Liver (tissue), 9 donors: ENCODE results near the gene BIRC5. TPM values are rescaled to one million over a fixed set of nuclear protein-coding genes. Genes with fewer than 3 reads are reported as not detected.

ENCODE experiments used
- DNase-seq: peaks from one replicate; pipeline ENCODE4 v3.0.0-alpha.2; 2017; ENCODE audit warnings: low spot score
- H3K27ac ChIP-seq, 2 donors: one replicate each; pipeline ENCODE4 v1.7.0; 2013; ENCODE audit warnings: inconsistent platforms in 2 of 2, low read length in 2 of 2, control low read depth in 1 of 2, low read depth in 1 of 2, mild to moderate bottlenecking in 1 of 2
- H3K27me3 ChIP-seq, 4 donors: one replicate each; pipeline versions ENCODE4 v1.6.1 to v1.7.0; 2013; ENCODE audit warnings: low read length in 3 of 4, inconsistent platforms in 1 of 4, mild to moderate bottlenecking in 1 of 4, moderate library complexity in 1 of 4; ENCODE audit not compliant: control insufficient read depth in 4 of 4, insufficient read depth in 4 of 4
- H3K36me3 ChIP-seq, 4 donors: one replicate each; pipeline versions ENCODE4 v1.6.1 to v1.7.0; 2013; ENCODE audit warnings: low read length in 3 of 4, mild to moderate bottlenecking in 3 of 4, low read depth in 1 of 4, moderate library complexity in 1 of 4; ENCODE audit not compliant: control insufficient read depth in 4 of 4, insufficient read depth in 3 of 4
- H3K4me1 ChIP-seq, 4 donors: one replicate each; pipeline versions ENCODE4 v1.6.1 to v1.7.0; 2013; ENCODE audit warnings: low read length in 3 of 4, mild to moderate bottlenecking in 3 of 4, moderate library complexity in 1 of 4; ENCODE audit not compliant: control insufficient read depth in 4 of 4, insufficient read depth in 4 of 4
- H3K4me3 ChIP-seq, 3 donors: one replicate each; pipeline versions ENCODE4 v1.6.1 to v1.7.0; 2013; ENCODE audit warnings: low read length in 3 of 3, control low read depth in 1 of 3, low read depth in 1 of 3, mild to moderate bottlenecking in 1 of 3
- H3K9ac ChIP-seq, 2 donors: one replicate each; pipeline ENCODE4 v1.7.0; 2013; ENCODE audit warnings: low read length in 2 of 2, mild to moderate bottlenecking in 2 of 2, moderate library complexity in 2 of 2, control low read depth in 1 of 2, low read depth in 1 of 2
- H3K9me3 ChIP-seq, 4 donors: one replicate each; pipeline versions ENCODE4 v1.6.1 to v1.7.0; 2013; ENCODE audit warnings: low read length in 3 of 4; ENCODE audit not compliant: control insufficient read depth in 4 of 4
- EGR1 ChIP-seq, 2 donors: IDR thresholded peaks; 2 replicates each; pipeline ENCODE4 v1.6.1; 2016 to 2018; ENCODE audit warnings: antibody characterized with exemption in 2 of 2, low read depth in 2 of 2
- FOXA1 ChIP-seq: IDR thresholded peaks from 2 replicates; pipeline ENCODE4 v1.6.1; 2016; ENCODE audit warnings: antibody characterized with exemption
- FOXA2 ChIP-seq: IDR thresholded peaks from 2 replicates; pipeline ENCODE4 v1.6.1; 2016; ENCODE audit warnings: antibody characterized with exemption
- GABPA ChIP-seq, 2 donors: IDR thresholded peaks in 1 of 2; conservative IDR thresholded peaks in 1 of 2; 2 replicates each; pipeline ENCODE4 v1.6.1; 2016; ENCODE audit warnings: antibody characterized with exemption in 2 of 2, mild to moderate bottlenecking in 1 of 2, moderate library complexity in 1 of 2
- HNF4A ChIP-seq, 2 donors: conservative IDR thresholded peaks; 2 replicates each; pipeline ENCODE4 v1.6.1; 2016; ENCODE audit warnings: antibody characterized with exemption in 2 of 2, mild to moderate bottlenecking in 2 of 2
- HNF4G ChIP-seq: IDR thresholded peaks from 2 replicates; pipeline ENCODE4 v1.6.1; 2016; ENCODE audit warnings: antibody characterized with exemption
- JUND ChIP-seq, 2 donors: IDR thresholded peaks; 2 replicates each; pipeline ENCODE4 v1.6.1; 2016; ENCODE audit warnings: antibody characterized with exemption in 2 of 2
- NR2F2 ChIP-seq: IDR thresholded peaks from 2 replicates; pipeline ENCODE4 v1.6.1; 2016; ENCODE audit warnings: antibody characterized with exemption
- RAD21 ChIP-seq, 2 donors: IDR thresholded peaks; 2 replicates each; pipeline ENCODE4 v1.6.1; 2016; ENCODE audit warnings: antibody characterized with exemption in 2 of 2, mild to moderate bottlenecking in 2 of 2
- RXRA ChIP-seq, 2 donors: IDR thresholded peaks; 2 replicates each; pipeline ENCODE4 v1.6.1; 2017 to 2018; ENCODE audit warnings: antibody characterized with exemption in 2 of 2, mild to moderate bottlenecking in 1 of 2
- SP1 ChIP-seq: IDR thresholded peaks from 2 replicates; pipeline ENCODE4 v1.6.1; 2018; ENCODE audit warnings: antibody characterized with exemption, mild to moderate bottlenecking
- TAF1 ChIP-seq: conservative IDR thresholded peaks from 2 replicates; pipeline ENCODE4 v1.6.1; 2016; ENCODE audit warnings: antibody characterized with exemption, mild to moderate bottlenecking
- YY1 ChIP-seq: IDR thresholded peaks from 2 replicates; pipeline ENCODE4 v1.6.1; 2016; ENCODE audit warnings: antibody characterized with exemption, mild to moderate bottlenecking
- WGBS: extraction: QIAGEN DNeasy Blood & Tissue Kit; methylation state at CpG from one replicate; pipeline ENCODE4 v1.1.7; 2013; 5-methylcytosine and 5-hydroxymethylcytosine counted together
- polyA plus RNA-seq, 2 donors: library from polyadenylated mRNA; stranded (reverse) in 1 of 2; unstranded in 1 of 2; fragments of 200-250 nt in 1 of 2; fragments of >200 nt in 1 of 2; fragmentation: Nextera tagmentation in 1 of 2; extraction: Ambion mirVana in 1 of 2; gene quantifications; one replicate each; pipeline versions ENCODE4 v1.2.1 to v1.2.3, GENCODE V29; 2013 to 2015
- total RNA-seq, 2 donors: library from RNA; depleted of rRNA; stranded (reverse); fragments of >200 nt; gene quantifications; one replicate each; pipeline ENCODE4 v1.2.3, GENCODE V29; 2014
- TF ChIP-seq, protein P1 (sequence below): IDR thresholded peaks from 2 replicates; pipeline ENCODE4 v1.6.1; 2016; ENCODE audit warnings: antibody characterized with exemption
- TF ChIP-seq, protein P2 (sequence below): IDR thresholded peaks from 2 replicates; pipeline ENCODE4 v1.6.1; 2016; ENCODE audit warnings: antibody characterized with exemption
- TF ChIP-seq, protein P3 (sequence below): fragments of 150-350 bp; IDR thresholded peaks from 2 replicates; pipeline ENCODE4 v1.5.1; 2017; ENCODE audit warnings: improper control_type of control experiment, low read depth, low read length; ENCODE audit not compliant: missing input control
- TF ChIP-seq, protein P4 (sequence below): IDR thresholded peaks from 2 replicates; pipeline ENCODE4 v1.6.1; 2016; ENCODE audit warnings: antibody characterized with exemption
- TF ChIP-seq, protein P5 (sequence below): IDR thresholded peaks from 2 replicates; pipeline ENCODE4 v1.6.1; 2016; ENCODE audit warnings: antibody characterized with exemption, mild to moderate bottlenecking
- donor health status: healthy.
- donor health status: healthy.
- donor health status: healthy.
- donor health status: healthy.
- donor health status: healthy.

The BIRC5 gene
- total and polyA plus RNA-seq, 4 donors: 0.42 to 73.2 (median 3.1) TPM

DNA sequence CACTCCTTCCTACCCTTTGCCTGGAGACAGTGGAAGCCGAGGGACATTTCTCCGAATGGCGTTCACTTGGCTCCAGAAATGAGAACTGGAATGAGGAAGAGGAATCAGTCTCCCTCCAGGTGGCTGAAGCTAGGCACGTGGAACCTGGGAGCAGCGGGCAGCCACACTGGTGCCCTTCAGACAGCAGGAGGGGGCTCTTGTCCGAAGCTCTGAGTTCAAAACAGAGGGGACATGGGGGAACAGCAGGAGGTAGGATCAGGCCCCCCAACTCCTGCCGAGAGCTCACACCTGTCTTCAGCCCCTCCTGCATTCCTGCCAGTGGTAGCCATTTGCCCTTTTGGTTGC is 58.8 kb downstream of the BIRC5 start:
- Histone ChIP-seq H3K27me3 (no peaks in the 10 kb centered on the region), H3K4me1 (peaks cover 0 to 17% (median 4%) of the 10 kb centered on the region in 4 donors), H3K4me3 (no peak overlapping the region), H3K9ac (peak overlapping the region in 1 of 2 donors; percentile 0), H3K36me3 (no peaks in the 10 kb centered on the region), H3K9me3 (no peaks in the 10 kb centered on the region), H3K27ac (no peak overlapping the region)
- DNase-seq: no peak
- WGBS: 44% methylated on average over 7 of the region's 7 CpGs
- TF ChIP-seq YY1: no peak
- TF ChIP-seq, protein P1, sequence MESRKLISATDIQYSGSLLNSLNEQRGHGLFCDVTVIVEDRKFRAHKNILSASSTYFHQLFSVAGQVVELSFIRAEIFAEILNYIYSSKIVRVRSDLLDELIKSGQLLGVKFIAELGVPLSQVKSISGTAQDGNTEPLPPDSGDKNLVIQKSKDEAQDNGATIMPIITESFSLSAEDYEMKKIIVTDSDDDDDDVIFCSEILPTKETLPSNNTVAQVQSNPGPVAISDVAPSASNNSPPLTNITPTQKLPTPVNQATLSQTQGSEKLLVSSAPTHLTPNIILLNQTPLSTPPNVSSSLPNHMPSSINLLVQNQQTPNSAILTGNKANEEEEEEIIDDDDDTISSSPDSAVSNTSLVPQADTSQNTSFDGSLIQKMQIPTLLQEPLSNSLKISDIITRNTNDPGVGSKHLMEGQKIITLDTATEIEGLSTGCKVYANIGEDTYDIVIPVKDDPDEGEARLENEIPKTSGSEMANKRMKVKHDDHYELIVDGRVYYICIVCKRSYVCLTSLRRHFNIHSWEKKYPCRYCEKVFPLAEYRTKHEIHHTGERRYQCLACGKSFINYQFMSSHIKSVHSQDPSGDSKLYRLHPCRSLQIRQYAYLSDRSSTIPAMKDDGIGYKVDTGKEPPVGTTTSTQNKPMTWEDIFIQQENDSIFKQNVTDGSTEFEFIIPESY: no peak
- TF ChIP-seq, protein P2, sequence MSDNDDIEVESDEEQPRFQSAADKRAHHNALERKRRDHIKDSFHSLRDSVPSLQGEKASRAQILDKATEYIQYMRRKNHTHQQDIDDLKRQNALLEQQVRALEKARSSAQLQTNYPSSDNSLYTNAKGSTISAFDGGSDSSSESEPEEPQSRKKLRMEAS: no peak
- no peak for TF ChIP-seq GABPA (IDR thresholded peaks at IDR 0.05 in 1 of 2, conservative IDR thresholded peaks at IDR 0.05 in 1 of 2)
- no peak for TF ChIP-seq JUND (IDR thresholded peaks at IDR 0.05)
- TF ChIP-seq HNF4G: no peak
- TF ChIP-seq SP1: no peak
- TF ChIP-seq NR2F2: no peak
- TF ChIP-seq EGR1 (IDR thresholded peaks at IDR 0.05; ENCODE audit: low read depth in 2 of 2): no peak
- no peak for TF ChIP-seq HNF4A (conservative IDR thresholded peaks at IDR 0.05)
- TF ChIP-seq RXRA (IDR thresholded peaks at IDR 0.05): no peak
- TF ChIP-seq FOXA1: no peak
- TF ChIP-seq RAD21 (IDR thresholded peaks at IDR 0.05): no peak

DNA sequence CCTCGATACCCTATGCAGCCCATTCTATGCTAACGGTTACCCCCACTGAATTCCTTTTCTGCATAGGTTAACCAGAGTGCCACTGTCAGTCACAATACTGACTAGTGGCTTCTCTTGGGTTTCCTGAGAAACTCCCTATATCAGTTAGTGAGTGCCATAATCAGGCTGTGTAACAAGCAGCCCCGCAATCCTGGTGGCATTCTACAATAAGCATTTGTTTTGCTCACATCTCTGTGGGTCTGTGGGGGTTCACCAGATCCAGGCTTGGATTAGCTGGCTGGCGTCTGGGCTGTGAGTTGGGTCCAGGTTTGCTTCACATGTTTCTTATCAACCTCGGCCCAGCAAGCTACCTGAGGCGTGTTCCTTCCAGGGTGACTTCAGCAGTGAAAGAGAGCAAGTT is 59.8 kb downstream of the BIRC5 start:
- no peaks in the 10 kb centered on the region for H3K36me3 ChIP-seq
- TF ChIP-seq, protein P3, sequence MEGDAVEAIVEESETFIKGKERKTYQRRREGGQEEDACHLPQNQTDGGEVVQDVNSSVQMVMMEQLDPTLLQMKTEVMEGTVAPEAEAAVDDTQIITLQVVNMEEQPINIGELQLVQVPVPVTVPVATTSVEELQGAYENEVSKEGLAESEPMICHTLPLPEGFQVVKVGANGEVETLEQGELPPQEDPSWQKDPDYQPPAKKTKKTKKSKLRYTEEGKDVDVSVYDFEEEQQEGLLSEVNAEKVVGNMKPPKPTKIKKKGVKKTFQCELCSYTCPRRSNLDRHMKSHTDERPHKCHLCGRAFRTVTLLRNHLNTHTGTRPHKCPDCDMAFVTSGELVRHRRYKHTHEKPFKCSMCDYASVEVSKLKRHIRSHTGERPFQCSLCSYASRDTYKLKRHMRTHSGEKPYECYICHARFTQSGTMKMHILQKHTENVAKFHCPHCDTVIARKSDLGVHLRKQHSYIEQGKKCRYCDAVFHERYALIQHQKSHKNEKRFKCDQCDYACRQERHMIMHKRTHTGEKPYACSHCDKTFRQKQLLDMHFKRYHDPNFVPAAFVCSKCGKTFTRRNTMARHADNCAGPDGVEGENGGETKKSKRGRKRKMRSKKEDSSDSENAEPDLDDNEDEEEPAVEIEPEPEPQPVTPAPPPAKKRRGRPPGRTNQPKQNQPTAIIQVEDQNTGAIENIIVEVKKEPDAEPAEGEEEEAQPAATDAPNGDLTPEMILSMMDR: no peak
- TF ChIP-seq JUND (IDR thresholded peaks at IDR 0.05): no peak
- TF ChIP-seq, protein P2: no peak
- TF ChIP-seq FOXA2: no peak
- no peak for TF ChIP-seq YY1
- TF ChIP-seq, protein P4, sequence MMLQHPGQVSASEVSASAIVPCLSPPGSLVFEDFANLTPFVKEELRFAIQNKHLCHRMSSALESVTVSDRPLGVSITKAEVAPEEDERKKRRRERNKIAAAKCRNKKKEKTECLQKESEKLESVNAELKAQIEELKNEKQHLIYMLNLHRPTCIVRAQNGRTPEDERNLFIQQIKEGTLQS: no peak
- no peak for TF ChIP-seq FOXA1
- no peak for TF ChIP-seq HNF4G
- no peak for TF ChIP-seq SP1
- no peak for TF ChIP-seq GABPA (IDR thresholded peaks at IDR 0.05 in 1 of 2, conservative IDR thresholded peaks at IDR 0.05 in 1 of 2)
- TF ChIP-seq EGR1 (IDR thresholded peaks at IDR 0.05; ENCODE audit: low read depth in 2 of 2): no peak
- TF ChIP-seq, protein P1: no peak
- no peak for TF ChIP-seq NR2F2
- no peak for TF ChIP-seq RXRA (IDR thresholded peaks at IDR 0.05)
- no peak for TF ChIP-seq HNF4A (conservative IDR thresholded peaks at IDR 0.05)
- TF ChIP-seq RAD21 (IDR thresholded peaks at IDR 0.05): no peak
- TF ChIP-seq, protein P5, sequence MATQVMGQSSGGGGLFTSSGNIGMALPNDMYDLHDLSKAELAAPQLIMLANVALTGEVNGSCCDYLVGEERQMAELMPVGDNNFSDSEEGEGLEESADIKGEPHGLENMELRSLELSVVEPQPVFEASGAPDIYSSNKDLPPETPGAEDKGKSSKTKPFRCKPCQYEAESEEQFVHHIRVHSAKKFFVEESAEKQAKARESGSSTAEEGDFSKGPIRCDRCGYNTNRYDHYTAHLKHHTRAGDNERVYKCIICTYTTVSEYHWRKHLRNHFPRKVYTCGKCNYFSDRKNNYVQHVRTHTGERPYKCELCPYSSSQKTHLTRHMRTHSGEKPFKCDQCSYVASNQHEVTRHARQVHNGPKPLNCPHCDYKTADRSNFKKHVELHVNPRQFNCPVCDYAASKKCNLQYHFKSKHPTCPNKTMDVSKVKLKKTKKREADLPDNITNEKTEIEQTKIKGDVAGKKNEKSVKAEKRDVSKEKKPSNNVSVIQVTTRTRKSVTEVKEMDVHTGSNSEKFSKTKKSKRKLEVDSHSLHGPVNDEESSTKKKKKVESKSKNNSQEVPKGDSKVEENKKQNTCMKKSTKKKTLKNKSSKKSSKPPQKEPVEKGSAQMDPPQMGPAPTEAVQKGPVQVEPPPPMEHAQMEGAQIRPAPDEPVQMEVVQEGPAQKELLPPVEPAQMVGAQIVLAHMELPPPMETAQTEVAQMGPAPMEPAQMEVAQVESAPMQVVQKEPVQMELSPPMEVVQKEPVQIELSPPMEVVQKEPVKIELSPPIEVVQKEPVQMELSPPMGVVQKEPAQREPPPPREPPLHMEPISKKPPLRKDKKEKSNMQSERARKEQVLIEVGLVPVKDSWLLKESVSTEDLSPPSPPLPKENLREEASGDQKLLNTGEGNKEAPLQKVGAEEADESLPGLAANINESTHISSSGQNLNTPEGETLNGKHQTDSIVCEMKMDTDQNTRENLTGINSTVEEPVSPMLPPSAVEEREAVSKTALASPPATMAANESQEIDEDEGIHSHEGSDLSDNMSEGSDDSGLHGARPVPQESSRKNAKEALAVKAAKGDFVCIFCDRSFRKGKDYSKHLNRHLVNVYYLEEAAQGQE: no peak
- TF ChIP-seq TAF1: no peak
- 97% methylated on average over 6 of the region's 6 CpGs for WGBS
- no peaks in the 10 kb centered on the region for H3K9me3 ChIP-seq
- no peak overlapping the region for H3K4me3 ChIP-seq
- H3K4me1 ChIP-seq: peaks cover 0 to 20% (median 4%) of the 10 kb centered on the region in 4 donors
- no peak overlapping the region for H3K27ac ChIP-seq
- H3K9ac ChIP-seq: no peak overlapping the region
- no peaks in the 10 kb centered on the region for H3K27me3 ChIP-seq
- DNase-seq: no peak
